ENCODE results near the gene AGAP1. TPM values are rescaled to one million over a fixed set of nuclear protein-coding genes. Genes with fewer than 3 reads are reported as not detected.

The AGAP1 gene
- total RNA-seq, 1 experiment from 2014 or later = 25.8 TPM

- Histone ChIP-seq H3K23ac (ENCODE audit: insufficient read length, low read depth, low read length) (no peak overlapping the region), H3K9me3 (ENCODE audit: control insufficient read depth, low read depth, low read length) (no peaks in the 10 kb centered on the region), H4K91ac (ENCODE audit: insufficient read length, low read depth, low read length) (no peak overlapping the region), H3K79me2 (ENCODE audit: insufficient read depth, low read length) (no peaks in the 10 kb centered on the region), H3K4me1 (ENCODE audit: insufficient read depth, low read length) (peaks cover 2% of the 10 kb centered on the region; the same call in 1 of the 2 replicates), H3T11ph (ENCODE audit: low read length) (no peak overlapping the region), H2BK120ac (ENCODE audit: low read depth, low read length, poor library complexity, severe bottlenecking) (no peak overlapping the region), H2BK5ac (ENCODE audit: insufficient read length, low read length) (no peak overlapping the region), H3K56ac (ENCODE audit: insufficient read length, low read depth, low read length) (no peak overlapping the region), H2BK15ac (ENCODE audit: low read depth, low read length) (no peak overlapping the region), H3K23me2 (ENCODE audit: insufficient read length, low read depth, low read length, poor library complexity, severe bottlenecking) (no peaks in the 10 kb centered on the region), H3K27me3 (ENCODE audit: insufficient read depth, low read length) (no peaks in the 10 kb centered on the region), H3K79me1 (ENCODE audit: insufficient read depth, low read depth, low read length, poor library complexity, severe bottlenecking) (no peaks in the 10 kb centered on the region), H2AFZ (ENCODE audit: low read length) (no peak overlapping the region), H2BK20ac (ENCODE audit: low read depth, low read length, poor library complexity, severe bottlenecking) (no peak overlapping the region), H3K9ac (ENCODE audit: extremely low read depth, insufficient read length, low read length) (no peak overlapping the region), H2AK5ac (ENCODE audit: insufficient read length, low read length) (no peak overlapping the region), H2BK12ac (ENCODE audit: insufficient read length, low read depth, low read length) (no peak overlapping the region), H3K4ac (ENCODE audit: low read depth, low read length) (no peak overlapping the region), H3K18ac (ENCODE audit: insufficient read length, low read depth, low read length) (no peak overlapping the region), H4K5ac (ENCODE audit: insufficient read length, low read depth, low read length) (no peak overlapping the region), H4K20me1 (ENCODE audit: control insufficient read depth, insufficient read depth, insufficient read length) (no peaks in the 10 kb centered on the region), H3K27ac (ENCODE audit: insufficient read length, low read depth, low read length) (no peak overlapping the region), H3K14ac (ENCODE audit: insufficient read depth, low read length) (no peak overlapping the region), H3K4me2 (ENCODE audit: insufficient read depth, insufficient read length, low read length) (no peak overlapping the region), H4K8ac (replicated peaks; ENCODE audit: insufficient read length, low read depth, low read length) (no peak overlapping the region)
- no peak for DNase-seq
- H3K9me3 Mint-ChIP-seq = no peaks in the 10 kb centered on the region
- no peak for TF ChIP-seq CTCF (conservative IDR thresholded peaks at IDR 0.05)
- no peak overlapping the region for H3K4me3 Mint-ChIP-seq
- no peak overlapping the region for H3K27ac Mint-ChIP-seq
- H3K36me3 Mint-ChIP-seq (ENCODE audit: insufficient read depth in 1 of 3, low read depth in 3 of 3) = peaks cover 4 to 20% (median 12%) of the 10 kb centered on the region in 3 experiments; a peak in 3 of 7 replicates
- H3K27me3 Mint-ChIP-seq (ENCODE audit: low read depth) = no peaks in the 10 kb centered on the region; the same call in 1 of the 2 replicates
- WGBS (ENCODE audit: extremely low coverage, insufficient read length, low lambda C conversion rate) = no CpG with 5 or more reads among the region's 5 CpGs
- peaks cover 13 to 19% of the 10 kb centered on the region in 2 experiments for H3K4me1 Mint-ChIP-seq
Measured at GRCh38 chr2:235726554-235726953, 232.7 kb downstream of the AGAP1 start.

All from H9 (cell line).